ENCODE data around the gene MKI67.

DNA sequence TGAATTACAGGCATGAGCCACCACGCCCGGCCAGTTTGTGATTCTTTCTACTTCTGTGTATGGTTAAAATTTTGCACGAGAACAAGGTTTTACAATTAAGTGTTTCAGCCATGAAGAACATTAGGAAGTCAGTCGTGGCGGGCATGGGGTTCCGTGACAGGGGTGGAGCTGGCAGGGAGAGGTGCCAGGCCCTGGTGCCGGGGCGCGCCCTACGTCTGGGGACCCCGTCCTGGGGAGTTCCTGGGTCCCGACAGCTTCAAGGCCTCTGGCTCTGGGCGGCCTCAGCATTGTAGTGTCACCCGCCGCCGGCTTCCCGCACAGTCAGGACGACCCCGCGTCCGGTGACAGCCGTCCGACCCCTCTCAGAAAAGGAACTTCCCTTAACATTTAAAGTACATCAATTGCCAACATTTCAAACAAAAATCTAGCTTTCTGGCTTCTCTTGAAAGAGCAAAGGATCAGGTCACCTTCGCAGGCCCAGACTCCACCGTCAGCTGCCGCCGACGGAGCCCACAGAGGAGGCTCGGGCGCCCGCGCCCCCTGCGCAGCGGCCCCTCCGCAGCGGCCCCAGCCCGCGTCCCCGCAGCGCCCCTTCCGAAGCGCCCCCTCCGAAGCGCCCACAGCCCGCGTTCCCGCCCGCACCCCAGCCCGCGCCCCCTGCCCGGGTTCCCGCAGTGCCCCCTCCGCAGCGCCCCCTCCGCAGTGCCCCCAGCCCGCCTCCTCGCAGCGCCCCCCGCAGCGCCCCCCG, 23.2 kb upstream of the MKI67 start:
- TF ChIP-seq, protein P1, sequence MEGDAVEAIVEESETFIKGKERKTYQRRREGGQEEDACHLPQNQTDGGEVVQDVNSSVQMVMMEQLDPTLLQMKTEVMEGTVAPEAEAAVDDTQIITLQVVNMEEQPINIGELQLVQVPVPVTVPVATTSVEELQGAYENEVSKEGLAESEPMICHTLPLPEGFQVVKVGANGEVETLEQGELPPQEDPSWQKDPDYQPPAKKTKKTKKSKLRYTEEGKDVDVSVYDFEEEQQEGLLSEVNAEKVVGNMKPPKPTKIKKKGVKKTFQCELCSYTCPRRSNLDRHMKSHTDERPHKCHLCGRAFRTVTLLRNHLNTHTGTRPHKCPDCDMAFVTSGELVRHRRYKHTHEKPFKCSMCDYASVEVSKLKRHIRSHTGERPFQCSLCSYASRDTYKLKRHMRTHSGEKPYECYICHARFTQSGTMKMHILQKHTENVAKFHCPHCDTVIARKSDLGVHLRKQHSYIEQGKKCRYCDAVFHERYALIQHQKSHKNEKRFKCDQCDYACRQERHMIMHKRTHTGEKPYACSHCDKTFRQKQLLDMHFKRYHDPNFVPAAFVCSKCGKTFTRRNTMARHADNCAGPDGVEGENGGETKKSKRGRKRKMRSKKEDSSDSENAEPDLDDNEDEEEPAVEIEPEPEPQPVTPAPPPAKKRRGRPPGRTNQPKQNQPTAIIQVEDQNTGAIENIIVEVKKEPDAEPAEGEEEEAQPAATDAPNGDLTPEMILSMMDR (IDR thresholded peaks at IDR 0.05) = no peak
- TF ChIP-seq POLR2A (IDR thresholded peaks at IDR 0.05) (no peak), POLR2AphosphoS5 (IDR thresholded peaks at IDR 0.05) (no peak)
